COR-L47 (cell line): Measurements from ENCODE around the gene NKAIN2.

ENCODE experiments used
- DNase-seq: peaks from one replicate; lab custom pipeline; 2025; lab: John Stamatoyannopoulos, UW

NKAIN2 gene

GRCh38 chr6:124029567-124029966 is 225.9 kb downstream of the NKAIN2 start:
- no peak for DNase-seq

GRCh38 chr6:124033501-124033900 is 229.8 kb downstream of the NKAIN2 start:
- no peak for DNase-seq

GRCh38 chr6:124036384-124036783 is 232.7 kb downstream of the NKAIN2 start:
- DNase-seq: no peak

- DNase-seq: no peak
Observed at GRCh38 chr6:124040655-124041054, 237.0 kb downstream of the NKAIN2 start.

GRCh38 chr6:124052120-124052519 is 248.5 kb downstream of the NKAIN2 start:
- no peak for DNase-seq

- no peak for DNase-seq
Observed at GRCh38 chr6:124053315-124053714, 249.7 kb downstream of the NKAIN2 start.

- no peak for DNase-seq
Observed at GRCh38 chr6:124054034-124054433, 250.4 kb downstream of the NKAIN2 start.

- DNase-seq: no peak
Observed at GRCh38 chr6:124055395-124055794, 251.7 kb downstream of the NKAIN2 start.

- no peak for DNase-seq
Observed at GRCh38 chr6:124055963-124056362, 252.3 kb downstream of the NKAIN2 start.

GRCh38 chr6:124056407-124057334 is 253.0 kb downstream of the NKAIN2 start:
- DNase-seq: peak; percentile 57

- DNase-seq: no peak
Observed at GRCh38 chr6:124057461-124057860, 253.8 kb downstream of the NKAIN2 start.

- DNase-seq: no peak
Observed at GRCh38 chr6:124064317-124065113, 260.9 kb downstream of the NKAIN2 start.

GRCh38 chr6:124066269-124066668 is 262.6 kb downstream of the NKAIN2 start:
- DNase-seq: no peak

- no peak for DNase-seq
Observed at GRCh38 chr6:124066946-124067552, 263.4 kb downstream of the NKAIN2 start.

GRCh38 chr6:124069230-124069950 is 265.7 kb downstream of the NKAIN2 start:
- DNase-seq: no peak

- DNase-seq: no peak
Observed at GRCh38 chr6:124073021-124073420, 269.4 kb downstream of the NKAIN2 start.

GRCh38 chr6:124073820-124074587 is 270.3 kb downstream of the NKAIN2 start:
- no peak for DNase-seq

- DNase-seq: no peak
Observed at GRCh38 chr6:124074606-124075005, 270.9 kb downstream of the NKAIN2 start.

- DNase-seq: no peak
Observed at GRCh38 chr6:124076336-124077048, 272.8 kb downstream of the NKAIN2 start.

- no peak for DNase-seq
Observed at GRCh38 chr6:124078169-124078568, 274.5 kb downstream of the NKAIN2 start.
